HEK293 (cell line): ENCODE data around the gene TXLNA.

Experiments used
- GLIS1 ChIP-seq: fragments of 450-650 bp; formaldehyde crosslinking; IDR thresholded peaks from 2 replicates; pipeline ENCODE4 v1.5.1; 2016; ENCODE audit warnings: missing biosample characterization, missing genetic modification characterization
- HOXC10 ChIP-seq: sonication (generic); formaldehyde crosslinking; IDR thresholded peaks from 2 replicates; pipeline ENCODE4 v1.8.1; 2023; ENCODE audit warnings: mild to moderate bottlenecking, missing genetic modification reagents
- IKZF3 ChIP-seq: fragments of 450-650 bp; IDR thresholded peaks from 2 replicates; pipeline ENCODE4 v1.5.0; 2018; ENCODE audit warnings: missing biosample characterization, mild to moderate bottlenecking, missing genetic modification characterization, moderate library complexity
- MEIS1 ChIP-seq: sonication (generic); formaldehyde crosslinking; IDR thresholded peaks from 2 replicates; pipeline ENCODE4 v1.8.1; 2022; ENCODE audit warnings: missing genetic modification reagents, mild to moderate bottlenecking, borderline replicate concordance
- MYNN ChIP-seq: fragments of 450-650 bp; formaldehyde crosslinking; IDR thresholded peaks from 2 replicates; pipeline ENCODE4 v1.5.1; 2016; ENCODE audit warnings: missing biosample characterization, missing genetic modification characterization, borderline replicate concordance
- PRDM10 ChIP-seq: fragments of 450-650 bp; formaldehyde crosslinking; IDR thresholded peaks from 2 replicates; pipeline ENCODE4 v1.5.1; 2016; ENCODE audit warnings: missing biosample characterization, missing genetic modification characterization
- PRDM6 ChIP-seq: fragments of 450-650 bp; formaldehyde crosslinking; IDR thresholded peaks from 2 replicates; pipeline ENCODE4 v1.5.1; 2017; ENCODE audit warnings: missing biosample characterization, missing genetic modification characterization
- SCRT1 ChIP-seq: fragments of 450-650 bp; formaldehyde crosslinking; IDR thresholded peaks from 2 replicates; pipeline ENCODE4 v1.5.1; 2016; ENCODE audit warnings: missing biosample characterization, missing genetic modification characterization, borderline replicate concordance
- YY1 ChIP-seq: fragments of 450-650 bp; formaldehyde crosslinking; IDR thresholded peaks from 2 replicates; pipeline ENCODE4 v1.5.1; 2018; ENCODE audit warnings: missing biosample characterization, missing genetic modification characterization
- ZBTB8A ChIP-seq: fragments of 450-650 bp; formaldehyde crosslinking; IDR thresholded peaks from 2 replicates; pipeline ENCODE4 v1.5.1; 2016; ENCODE audit warnings: missing biosample characterization, missing genetic modification characterization
- ZNF133 ChIP-seq: fragments of 450-650 bp; formaldehyde crosslinking; IDR thresholded peaks from 2 replicates; pipeline ENCODE4 v1.5.1; 2016; ENCODE audit warnings: missing biosample characterization, missing genetic modification characterization
- ZNF280C ChIP-seq: fragments of 450-650 bp; formaldehyde crosslinking; IDR thresholded peaks from 2 replicates; pipeline ENCODE4 v1.5.1; 2016; ENCODE audit warnings: missing biosample characterization, missing genetic modification characterization
- ZNF280D ChIP-seq: fragments of 450-650 bp; formaldehyde crosslinking; IDR thresholded peaks from 2 replicates; pipeline ENCODE4 v1.5.1; 2016; ENCODE audit warnings: missing biosample characterization, missing genetic modification characterization
- ZNF549 ChIP-seq: fragments of 450-650 bp; IDR thresholded peaks from 2 replicates; pipeline ENCODE4 v1.5.1; 2018; ENCODE audit warnings: missing biosample characterization, missing genetic modification characterization, mild to moderate bottlenecking, inconsistent platforms, moderate library complexity
- ZNF791 ChIP-seq: fragments of 450-650 bp; formaldehyde crosslinking; IDR thresholded peaks from 2 replicates; pipeline ENCODE4 v1.5.1; 2016; ENCODE audit warnings: missing biosample characterization, missing genetic modification characterization
- ZSCAN4 ChIP-seq: fragments of 450-650 bp; formaldehyde crosslinking; IDR thresholded peaks from 2 replicates; pipeline ENCODE4 v1.5.1; 2017; ENCODE audit warnings: missing biosample characterization, missing genetic modification characterization

The TXLNA gene

GRCh38 chr1:32208891-32209328 lies 29.4 kb downstream of the TXLNA start, which contains the start of gene DCDC2B (continued):
- no peak for TF ChIP-seq PRDM10
- TF ChIP-seq ZNF133 (tag by site-specific recombination), result no peak
- TF ChIP-seq ZNF791, result no peak
- TF ChIP-seq ZSCAN4 (tag by site-specific recombination), result no peak
- no peak for TF ChIP-seq ZNF280D (tag by site-specific recombination)
- TF ChIP-seq ZBTB8A (tag by site-specific recombination), result no peak
- TF ChIP-seq ZNF549 (tag by site-specific recombination), result no peak
- 0 out of 2 replicates have a peak, but pooled peaks have one; percentile 37 for TF ChIP-seq SCRT1 (tag by site-specific recombination)
- TF ChIP-seq GLIS1, result peak; percentile 81
- no peak for TF ChIP-seq YY1 (tag by site-specific recombination)
- no peak for TF ChIP-seq HOXC10 (CRISPR knock-in tag)
- TF ChIP-seq MEIS1 (CRISPR knock-in tag), result no peak
- no peak for TF ChIP-seq PRDM6
- TF ChIP-seq ZNF280C (tag by site-specific recombination), result no peak
- no peak for TF ChIP-seq MYNN (tag by site-specific recombination)
- 0 out of 2 replicates have a peak, but pooled peaks have one; percentile 69 for TF ChIP-seq IKZF3
